ENCODE data around the gene ZFHX3.

The ZFHX3 gene

GRCh38 chr16:72902206-72902605 lies 145.7 kb downstream of the ZFHX3 start:
- no peak for DNase-seq (ENCODE audit: low read depth in 2 of 2)

DNA sequence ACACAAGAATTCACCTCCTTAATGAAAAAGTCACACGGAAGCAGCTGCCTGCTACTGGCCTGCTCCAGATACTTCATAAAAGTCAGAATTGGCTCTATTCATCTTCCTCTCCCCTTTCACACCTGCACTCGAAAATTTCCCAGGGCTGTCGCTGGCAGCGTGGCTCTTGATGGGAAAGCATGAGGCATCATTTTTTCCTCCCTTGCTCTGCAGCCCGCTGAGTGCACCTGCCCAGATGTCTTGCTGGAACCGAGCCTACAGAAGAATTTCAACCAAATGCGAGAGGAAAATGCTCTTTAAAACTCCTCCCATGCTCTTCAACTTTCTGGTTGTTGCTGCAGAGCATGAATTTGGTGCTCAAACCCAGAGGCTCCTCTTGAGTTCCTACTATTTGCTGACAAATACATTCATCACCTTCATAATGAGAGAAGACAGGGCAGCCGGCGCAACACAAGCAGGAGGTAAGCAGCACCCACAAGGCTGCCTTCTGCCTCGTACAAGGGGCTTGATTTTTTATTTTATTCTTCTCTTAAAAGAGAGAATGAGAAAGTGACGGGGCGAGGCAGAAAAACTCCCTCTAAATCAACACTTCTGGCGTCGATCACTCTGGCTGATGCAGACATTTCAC lies 146.8 kb downstream of the ZFHX3 start:
- no peak for DNase-seq (ENCODE audit: low read depth in 2 of 2)

- no peak for DNase-seq (ENCODE audit: low read depth in 2 of 2)
Observed at GRCh38 chr16:72898216-72898825, 149.6 kb downstream of the ZFHX3 start.

- no peak for DNase-seq (ENCODE audit: low read depth in 2 of 2)
Observed at GRCh38 chr16:72897707-72898106, 150.2 kb downstream of the ZFHX3 start.

DNA sequence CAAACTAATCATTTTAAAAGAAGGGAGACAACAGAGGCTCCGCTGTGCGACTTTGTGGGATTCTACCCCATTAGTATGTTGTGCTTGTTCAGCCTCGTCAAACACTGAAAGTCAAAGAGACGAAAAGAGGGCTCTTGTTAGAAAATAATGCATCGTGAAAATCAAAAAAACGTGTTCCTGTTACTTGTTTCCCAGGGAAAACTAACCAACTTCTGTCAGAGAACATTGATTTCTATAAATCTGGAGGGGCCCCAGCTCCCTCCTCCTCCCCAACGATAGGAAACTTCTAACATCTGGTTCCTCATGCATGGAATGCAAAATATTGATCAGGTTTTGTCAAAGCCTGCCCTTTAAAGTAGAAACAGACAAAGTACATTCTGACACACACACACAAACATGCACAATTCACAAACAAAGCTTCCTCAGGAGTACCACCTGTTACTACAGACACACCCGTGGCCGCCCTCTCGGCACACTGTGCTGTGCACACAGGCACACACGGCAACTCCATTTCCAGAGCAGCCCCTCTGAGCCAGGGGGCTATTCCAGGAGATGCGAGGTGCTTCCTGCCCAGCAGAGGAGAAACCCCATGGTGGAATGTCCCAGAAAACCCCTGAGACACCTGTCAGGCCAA lies 151.3 kb downstream of the ZFHX3 start:
- no peak for DNase-seq (ENCODE audit: low read depth in 2 of 2)

GRCh38 chr16:72895951-72896350 lies 152.0 kb downstream of the ZFHX3 start:
- no peak for DNase-seq (ENCODE audit: low read depth in 2 of 2)

DNA sequence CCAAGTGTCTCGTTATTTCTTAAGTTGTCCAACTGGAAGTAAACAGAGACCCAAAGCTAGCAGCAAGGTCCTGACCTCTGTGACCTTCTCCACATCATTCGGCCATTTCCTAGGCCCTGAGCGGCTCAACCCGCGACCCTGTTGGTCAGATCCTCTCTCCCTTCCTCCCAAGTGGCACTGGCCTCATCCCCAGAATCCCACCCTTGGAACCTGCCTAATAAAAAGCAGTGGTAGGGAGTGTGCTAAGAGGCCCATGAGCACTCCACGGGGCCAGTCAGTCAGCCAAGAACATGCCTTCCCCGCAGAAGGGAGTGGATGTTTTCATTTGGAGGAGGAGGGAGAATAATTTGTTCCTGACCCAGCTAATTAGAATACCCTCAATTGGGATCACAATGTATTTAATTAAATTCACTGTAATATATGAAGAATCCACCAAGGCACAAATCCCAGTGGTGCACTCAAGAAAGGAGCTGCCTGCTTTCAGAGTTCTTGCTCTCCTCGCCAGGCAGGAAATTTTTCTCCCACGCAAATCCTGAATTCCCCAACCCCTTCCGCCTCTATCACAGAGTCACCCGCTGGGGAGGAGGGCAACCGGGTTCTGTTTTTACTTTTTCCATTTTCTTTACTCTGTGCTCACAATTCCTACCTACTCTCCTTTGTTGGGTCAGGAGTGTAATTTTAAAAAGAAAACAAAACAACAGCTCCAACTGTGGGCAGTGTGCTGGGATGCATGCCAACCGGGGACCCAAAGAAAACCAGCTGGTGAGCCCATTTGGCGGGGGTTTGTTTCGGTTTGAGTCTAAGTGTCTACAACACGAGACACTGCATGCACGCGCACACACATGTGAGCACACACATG lies 153.4 kb downstream of the ZFHX3 start:
- DNase-seq (ENCODE audit: low read depth in 2 of 2): no peak

DNA sequence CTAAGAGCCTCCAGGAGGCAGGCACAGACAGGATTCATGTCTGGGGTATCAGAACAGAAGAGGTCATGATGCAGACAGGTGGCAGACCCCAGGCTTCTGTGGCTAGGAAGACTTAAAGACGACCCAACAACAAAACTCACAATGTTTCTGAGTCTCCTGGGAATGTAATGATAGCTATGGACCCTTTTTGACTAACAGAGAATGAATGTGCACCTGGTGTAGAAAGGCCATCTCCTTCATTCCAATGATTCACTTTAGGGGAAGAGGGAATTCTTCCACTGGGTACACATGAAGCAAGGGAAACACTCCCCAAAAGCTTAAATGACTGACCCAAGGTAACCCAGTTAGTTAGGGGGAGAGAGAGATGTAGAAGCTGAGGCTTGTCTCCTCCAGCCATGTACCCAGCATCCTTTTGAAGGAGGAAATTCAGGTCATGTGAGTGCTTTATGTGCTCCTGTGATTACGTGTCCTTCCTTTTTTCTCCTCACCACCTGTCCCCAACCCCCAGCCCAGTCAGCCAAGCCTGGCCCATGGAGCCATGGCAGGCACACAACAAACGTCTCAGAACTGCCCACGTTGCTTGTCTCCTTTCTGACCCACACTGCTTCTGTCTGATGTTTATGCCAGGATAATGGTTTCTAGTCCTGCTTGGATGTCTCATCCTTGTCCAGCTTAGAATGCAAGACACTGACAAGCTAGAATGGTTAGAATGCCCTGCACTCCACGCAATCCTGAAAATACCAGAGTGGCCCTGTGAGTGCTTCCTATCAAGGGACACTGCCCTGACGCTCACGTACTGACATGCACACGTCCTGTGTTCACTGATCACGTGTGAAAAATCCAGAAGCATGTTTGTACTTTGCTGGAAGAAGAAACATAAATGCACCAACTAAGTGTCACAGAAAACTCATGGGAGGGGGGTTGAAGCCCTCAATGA lies 156.4 kb downstream of the ZFHX3 start:
- no peak for DNase-seq (ENCODE audit: low read depth in 2 of 2)

GRCh38 chr16:72890587-72890986 lies 157.3 kb downstream of the ZFHX3 start:
- no peak for DNase-seq (ENCODE audit: low read depth in 2 of 2)

DNA sequence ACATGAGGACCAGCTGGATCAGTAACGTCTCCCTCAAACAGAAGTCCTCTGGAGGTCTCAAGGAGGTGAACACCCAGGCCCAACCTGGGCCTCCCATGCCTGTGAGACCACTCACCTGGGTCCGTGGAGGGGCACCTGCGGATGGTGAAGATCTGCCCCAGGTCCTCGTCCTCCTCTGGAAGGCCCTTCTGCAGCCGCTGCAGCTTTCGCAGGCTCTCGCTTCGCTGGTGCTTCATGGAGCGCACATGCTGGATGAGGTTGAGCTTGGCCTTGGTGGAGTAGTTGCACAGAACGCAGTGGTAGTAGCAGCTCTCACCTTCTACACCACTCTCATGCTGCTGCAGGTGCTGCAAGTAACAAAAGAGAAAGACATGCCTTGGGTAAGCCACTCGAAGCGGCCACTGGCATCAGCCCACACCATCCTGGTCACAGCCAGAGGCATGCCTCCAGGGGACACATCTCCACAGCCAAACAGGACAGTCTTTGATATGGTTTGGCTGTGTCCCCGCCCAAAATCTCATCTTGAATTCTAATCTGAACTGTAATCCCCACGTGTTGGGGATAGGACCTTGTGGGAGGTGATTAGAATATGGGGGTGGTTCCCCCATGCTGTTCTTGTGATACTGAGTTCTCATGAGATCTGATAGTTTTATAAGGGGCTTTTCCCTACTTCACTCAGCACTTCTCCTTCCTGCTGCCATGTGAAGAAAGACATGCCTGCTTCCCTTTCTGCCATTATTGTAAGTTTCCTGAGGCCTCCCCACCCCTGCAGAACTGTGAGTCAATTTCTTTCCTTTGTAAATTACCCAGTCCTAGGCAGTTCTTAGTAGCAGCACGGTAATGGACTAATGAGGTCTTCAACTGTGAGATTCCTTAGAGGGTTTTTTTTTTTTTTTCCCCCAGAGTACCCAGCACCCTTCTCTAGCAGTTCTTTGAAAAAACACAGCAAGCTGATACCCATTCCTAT lies 158.0 kb downstream of the ZFHX3 start:
- DNase-seq (ENCODE audit: low read depth in 2 of 2): no peak

DNA sequence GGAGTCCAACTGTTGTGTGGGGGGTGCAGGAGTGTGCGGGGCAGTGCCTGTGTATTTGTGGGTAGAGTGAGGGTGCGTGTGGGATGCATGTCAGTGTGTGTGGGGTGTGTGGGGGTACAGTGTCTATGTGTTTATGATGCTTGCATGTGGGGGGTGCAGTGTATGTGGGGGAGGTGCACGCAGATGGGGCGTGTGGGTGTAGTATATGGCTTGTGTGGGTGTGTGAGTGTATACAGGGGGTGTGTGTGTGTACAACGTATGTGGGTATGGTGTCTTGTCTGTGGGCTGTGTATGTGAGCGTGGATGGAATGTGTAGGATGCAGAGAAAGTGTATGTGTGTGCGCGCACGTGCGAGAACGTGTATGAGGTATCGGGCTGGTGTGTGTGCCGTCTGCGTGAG lies 160.4 kb downstream of the ZFHX3 start:
- DNase-seq (ENCODE audit: low read depth in 2 of 2): no peak

DNA sequence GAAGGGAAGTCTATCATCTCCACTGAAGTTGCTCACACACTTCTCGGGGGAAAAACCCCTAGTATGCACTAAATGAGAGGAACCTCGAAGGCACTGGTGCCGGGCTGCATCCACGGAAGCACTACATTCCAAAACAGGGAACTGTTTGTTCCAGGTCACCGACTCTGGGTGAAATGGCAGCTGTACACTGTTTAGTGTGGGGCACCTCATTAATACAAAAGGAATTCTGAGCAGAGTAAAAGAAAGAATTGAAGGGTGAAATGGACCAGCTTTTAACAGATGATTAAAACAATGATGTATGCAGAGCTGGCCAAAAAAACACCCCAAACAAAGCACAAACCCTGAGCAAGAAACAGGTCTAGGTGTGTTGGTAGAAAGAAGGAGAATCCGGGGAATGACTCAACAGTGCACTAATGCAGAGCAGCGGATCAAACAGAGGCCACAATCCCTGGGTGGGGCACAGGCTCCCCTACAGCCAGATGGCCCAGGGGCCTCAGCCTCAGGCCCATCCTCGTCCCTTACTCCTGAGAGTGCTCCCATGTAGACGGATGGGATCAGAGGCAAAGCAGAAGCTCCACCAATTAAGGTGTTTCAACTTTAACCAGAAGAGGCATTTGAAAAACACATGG lies 161.5 kb downstream of the ZFHX3 start:
- no peak for DNase-seq (ENCODE audit: low read depth in 2 of 2)

- no peak for DNase-seq (ENCODE audit: low read depth in 2 of 2)
Observed at GRCh38 chr16:72884573-72884972, 163.4 kb downstream of the ZFHX3 start.

DNA sequence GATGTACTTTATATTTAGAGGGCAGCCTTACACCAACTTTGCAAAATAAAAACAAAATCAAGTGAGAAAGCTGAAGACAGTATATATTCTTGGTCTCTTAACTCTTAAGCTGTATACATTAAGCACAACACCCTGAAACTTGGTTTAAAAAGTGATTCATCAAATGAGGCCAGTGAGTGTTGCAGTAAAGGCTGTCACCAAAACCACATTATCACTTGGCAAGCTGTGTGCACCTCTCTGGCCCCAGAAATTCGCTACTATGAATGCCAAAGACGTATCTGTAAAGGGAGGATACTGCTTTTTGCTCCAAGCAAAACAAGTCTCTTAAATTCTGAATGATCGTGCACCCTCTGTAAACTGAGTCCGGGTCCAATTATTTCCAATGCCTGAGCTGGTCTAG lies 163.9 kb downstream of the ZFHX3 start:
- DNase-seq (ENCODE audit: low read depth in 2 of 2): no peak

GRCh38 chr16:72879846-72880245 lies 168.1 kb downstream of the ZFHX3 start:
- no peak for DNase-seq (ENCODE audit: low read depth in 2 of 2)

- DNase-seq (ENCODE audit: low read depth in 2 of 2): no peak
Observed at GRCh38 chr16:72878301-72879269, 169.3 kb downstream of the ZFHX3 start.

- DNase-seq (ENCODE audit: low read depth in 2 of 2): no peak
Observed at GRCh38 chr16:72877374-72878028, 170.4 kb downstream of the ZFHX3 start.

DNA sequence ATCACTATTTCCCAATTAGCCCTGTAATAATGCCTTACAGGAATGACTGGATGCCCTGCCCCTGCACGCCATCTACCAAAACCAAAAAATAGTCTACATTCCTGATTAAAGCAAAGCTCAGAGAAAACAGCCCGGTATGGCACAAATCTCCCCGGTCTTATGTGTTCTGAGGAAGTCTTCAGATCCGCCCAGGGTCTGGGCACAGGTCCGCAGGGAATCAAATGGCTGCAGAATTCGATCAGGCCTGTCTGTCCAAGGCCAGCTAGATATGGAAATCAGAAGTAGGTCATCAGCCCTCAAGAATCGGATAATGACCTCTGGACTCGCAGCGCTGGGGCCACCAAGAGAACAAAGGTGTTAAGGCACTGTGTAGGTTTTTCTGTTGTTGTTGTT lies 171.0 kb downstream of the ZFHX3 start:
- no peak for DNase-seq (ENCODE audit: low read depth in 2 of 2)

Data from activated CD4-positive, alpha-beta T cell treated with anti-CD3 and anti-CD28 coated beads for 24 hours (primary cell).